ENCODE measurements around the gene MED1.
"Not testable (repeated sequence)": the region's sequence is repeated elsewhere in the genome, so short reads cannot be mapped to it uniquely, and the experiment has no call there.

Gene MED1

DNA sequence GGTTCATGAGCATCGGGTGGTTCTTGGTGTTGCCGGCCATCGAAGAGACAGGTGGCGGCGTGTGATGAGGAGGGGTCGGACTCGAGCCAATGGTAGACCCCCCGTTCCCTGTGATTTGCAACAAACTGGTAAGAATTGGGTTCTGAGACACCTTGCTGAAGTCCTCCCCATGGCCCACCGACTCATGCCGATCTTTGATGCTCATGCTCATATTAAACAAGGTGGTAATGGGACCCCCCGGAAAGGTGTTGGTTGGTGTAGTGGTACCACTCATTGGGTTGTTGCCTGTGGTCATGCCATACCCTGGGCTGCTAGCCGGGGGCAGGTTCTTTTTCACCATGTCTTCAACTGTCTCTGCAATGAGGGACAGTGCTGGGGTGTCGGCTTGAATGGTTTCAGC is 40.8 kb downstream of the MED1 start:
- no peak for DNase-seq (ENCODE audit: low spot score)

DNA sequence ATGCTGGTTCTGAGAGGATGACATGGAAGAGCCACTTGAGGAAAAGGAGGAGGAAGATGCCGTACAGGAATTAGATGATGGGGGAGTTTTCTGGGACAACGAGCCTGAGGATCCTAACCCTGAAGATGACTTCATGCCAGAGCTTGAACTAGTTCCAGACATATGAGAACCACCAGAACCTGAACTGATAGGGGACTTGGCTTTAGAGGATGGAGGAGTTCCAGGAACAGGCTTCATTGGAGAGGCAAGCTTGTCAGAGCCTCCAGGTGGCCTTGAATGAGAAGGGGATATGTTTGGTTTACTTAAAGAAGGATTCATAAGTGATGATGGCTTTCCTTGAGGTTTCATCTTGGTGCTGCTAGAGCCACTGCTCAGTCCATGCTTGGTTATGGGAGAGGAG is 42.7 kb downstream of the MED1 start:
- no peak for DNase-seq (ENCODE audit: low spot score)

DNA sequence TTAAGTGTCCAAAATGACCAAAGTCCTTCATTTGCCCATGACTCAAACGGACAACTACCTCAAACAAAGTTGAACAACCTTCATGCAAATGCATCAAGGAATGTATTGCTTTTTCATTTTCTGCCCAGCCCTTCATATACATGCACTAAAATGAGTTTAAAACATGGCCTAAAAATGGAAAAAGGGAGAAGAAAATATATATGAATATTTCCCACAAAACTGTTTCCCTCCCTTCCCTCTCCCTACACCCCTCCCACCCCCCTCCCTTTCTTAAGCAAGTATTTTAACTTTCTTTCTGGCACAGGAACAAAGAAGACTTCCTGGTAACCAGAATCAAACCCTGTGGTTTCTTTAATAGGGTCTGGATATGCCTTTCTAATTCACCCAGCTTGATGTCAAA is 44.1 kb downstream of the MED1 start:
- DNase-seq (ENCODE audit: low spot score): no peak

DNA sequence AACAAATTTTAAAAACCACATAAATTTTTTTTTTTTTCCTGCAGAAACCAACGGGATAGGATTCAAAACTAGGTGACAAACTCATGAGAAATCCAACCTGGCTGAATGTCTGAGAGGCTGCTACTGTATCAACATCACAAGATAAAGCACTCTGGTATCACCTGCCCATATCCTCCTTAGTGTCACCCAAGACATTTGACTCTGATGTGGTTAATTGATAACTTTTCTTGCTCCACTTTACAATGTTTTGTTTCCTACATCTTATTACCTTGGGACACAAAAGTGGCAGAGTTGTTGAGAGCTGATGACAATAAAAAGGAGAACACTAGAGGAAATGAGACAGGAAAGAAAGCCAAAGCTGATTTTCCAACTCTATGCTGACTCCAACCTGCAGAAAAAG is 45.6 kb downstream of the MED1 start:
- no peak for DNase-seq (ENCODE audit: low spot score)

DNA sequence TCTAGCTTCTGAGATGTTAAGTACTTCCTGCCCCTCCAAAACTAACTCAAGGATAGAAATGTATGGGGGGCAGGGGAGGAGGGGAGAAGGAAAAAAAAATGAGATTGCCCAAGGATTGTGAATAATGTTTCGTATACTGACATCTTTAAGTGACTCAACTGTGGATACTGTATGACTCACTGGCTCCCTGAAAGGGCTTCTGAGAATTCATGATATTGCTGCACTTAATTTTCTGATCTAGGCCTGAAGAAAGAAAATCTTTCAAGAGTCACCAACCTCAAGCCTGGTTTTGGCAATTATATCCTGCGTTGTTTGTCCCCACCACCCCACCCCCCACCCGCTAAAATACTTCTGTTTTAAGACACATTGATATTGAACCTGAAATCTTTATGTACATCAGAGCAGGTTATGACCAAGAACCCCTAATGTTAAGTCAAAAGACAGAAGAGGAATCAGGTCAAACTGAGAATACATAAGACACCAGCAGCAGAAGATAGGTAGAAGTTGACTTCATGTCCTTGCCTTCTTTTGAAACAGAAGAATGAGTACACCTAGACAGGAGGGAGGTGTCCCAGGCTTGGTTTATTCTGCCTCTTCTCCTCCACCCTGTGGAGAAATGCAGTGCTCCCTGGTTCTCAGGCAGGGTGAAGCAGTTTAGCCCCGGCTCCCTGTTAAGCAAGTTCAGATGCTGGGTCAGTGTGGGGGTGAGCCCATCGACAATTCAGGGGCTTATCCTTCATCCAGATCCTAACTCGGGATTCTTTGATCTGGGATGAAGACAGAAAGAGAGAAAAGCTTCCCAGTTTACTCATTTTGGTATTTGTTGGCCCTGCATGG is 46.3 kb downstream of the MED1 start:
- no peak for DNase-seq (ENCODE audit: low spot score)

DNA sequence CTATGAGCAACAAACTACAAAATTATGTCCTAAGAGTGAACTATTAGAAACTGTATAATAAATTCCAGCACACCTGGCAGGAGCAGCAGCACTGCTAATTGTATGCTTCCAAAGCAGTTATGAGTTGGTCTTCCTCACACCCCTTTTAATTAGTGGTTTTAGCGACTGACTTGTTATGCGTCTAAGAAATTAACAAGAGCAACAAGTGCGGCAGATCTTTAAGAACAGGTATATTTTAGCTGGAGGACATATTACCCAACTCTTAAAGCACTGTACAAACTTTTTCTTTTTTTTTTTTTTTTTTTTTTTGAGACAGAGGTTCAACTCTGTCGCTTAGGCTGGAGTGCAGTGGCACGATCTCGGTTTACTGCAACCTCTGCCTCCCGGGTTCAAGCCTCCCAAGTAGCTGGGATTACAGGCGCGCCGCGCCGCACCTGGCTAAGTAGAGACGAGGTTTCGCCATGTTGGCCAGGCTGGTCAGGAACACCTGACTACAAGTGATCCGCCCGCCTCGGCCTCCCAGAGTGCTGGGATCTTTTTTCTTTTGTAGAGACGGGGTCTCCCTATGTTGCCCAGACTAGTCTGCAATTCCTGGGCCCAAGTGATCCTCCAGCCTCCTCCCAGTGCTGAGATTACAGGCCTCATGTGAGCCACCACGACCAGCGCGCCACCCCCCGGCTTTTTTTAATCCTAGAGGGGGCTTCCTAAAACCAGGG is 48.0 kb downstream of the MED1 start:
- DNase-seq (ENCODE audit: low spot score): no peak

DNA sequence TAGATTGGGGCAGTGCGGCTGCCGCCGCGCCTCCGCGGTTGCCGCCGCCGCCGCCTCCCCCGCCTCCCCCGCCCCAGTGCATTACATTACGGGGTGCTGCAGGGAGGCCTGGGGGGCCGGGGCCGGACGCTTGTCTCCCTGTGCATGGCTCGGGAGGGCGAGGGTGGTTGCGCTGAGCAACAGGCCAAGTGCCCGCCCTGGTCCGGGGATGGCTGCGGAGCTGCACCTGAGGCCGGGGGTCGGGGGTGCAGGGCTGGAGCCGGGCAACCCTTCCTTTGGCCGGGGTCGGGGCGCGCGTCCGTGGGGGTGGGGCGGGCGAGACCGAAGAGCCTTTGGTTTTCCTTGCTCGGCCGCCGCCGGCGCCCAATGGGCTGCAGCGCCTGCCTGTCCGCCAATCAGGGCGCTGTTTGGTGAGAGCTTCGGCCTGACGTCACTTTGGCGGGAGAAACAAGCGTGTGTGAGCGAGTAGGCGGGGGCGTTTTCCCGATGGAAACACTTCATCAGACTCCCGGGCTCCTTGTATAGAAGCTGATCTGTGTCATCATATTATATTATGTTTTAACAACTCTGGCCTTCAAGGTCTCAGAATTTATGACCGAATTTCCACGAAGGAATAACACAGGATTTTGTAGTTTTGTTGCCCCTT is 48.7 kb downstream of the MED1 start:
- DNase-seq (ENCODE audit: low spot score): peak; percentile 98

DNA sequence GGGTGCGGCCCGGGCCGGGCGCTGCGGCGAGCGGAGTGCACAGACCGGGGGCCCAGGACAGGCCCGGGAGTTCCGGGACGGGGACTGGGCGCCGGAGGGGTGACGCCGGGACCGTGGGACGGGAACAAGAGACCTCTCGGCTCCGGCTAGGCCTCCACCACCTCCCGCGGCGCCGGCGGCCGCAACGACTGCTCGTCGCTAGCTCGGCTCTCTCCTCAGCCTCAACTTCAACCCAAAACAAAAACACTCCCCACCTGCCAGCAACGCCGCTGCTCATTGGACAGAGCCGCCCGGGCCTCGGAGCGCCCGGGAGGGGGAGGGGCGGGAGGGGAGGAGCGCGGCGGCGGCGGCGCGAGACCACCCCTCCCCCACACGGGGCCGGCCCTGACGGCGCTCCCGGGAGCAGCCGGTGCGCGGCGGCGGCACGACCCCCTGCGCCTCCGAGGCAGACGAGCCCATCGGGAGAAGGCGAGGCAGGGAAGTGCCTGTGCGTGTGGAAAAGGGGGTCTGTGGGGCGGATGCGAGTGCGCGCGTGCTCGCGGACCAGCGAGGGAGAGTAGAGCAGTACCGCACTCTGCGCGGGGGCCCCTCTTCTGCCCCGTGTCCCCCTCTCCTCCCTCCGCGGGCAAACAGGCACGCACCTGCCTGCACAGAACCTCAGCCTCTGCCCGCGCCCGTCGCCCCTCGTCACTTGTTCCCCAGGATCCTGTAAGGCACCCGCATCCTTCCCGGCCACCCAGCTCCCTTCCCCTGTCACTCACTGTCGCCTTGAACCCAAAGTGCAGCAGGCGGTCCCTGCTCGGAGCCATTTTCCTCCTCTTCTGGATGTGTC is 49.4 kb downstream of the MED1 start, which contains the start of gene FBXL20:
Gene FBXL20 (minus strand): TSS at position 215 of the 832 bp plus-strand sequence. CDS start 224 bp downstream, outside the sequence.
- peak; percentile 98 for DNase-seq (ENCODE audit: low spot score)

DNA sequence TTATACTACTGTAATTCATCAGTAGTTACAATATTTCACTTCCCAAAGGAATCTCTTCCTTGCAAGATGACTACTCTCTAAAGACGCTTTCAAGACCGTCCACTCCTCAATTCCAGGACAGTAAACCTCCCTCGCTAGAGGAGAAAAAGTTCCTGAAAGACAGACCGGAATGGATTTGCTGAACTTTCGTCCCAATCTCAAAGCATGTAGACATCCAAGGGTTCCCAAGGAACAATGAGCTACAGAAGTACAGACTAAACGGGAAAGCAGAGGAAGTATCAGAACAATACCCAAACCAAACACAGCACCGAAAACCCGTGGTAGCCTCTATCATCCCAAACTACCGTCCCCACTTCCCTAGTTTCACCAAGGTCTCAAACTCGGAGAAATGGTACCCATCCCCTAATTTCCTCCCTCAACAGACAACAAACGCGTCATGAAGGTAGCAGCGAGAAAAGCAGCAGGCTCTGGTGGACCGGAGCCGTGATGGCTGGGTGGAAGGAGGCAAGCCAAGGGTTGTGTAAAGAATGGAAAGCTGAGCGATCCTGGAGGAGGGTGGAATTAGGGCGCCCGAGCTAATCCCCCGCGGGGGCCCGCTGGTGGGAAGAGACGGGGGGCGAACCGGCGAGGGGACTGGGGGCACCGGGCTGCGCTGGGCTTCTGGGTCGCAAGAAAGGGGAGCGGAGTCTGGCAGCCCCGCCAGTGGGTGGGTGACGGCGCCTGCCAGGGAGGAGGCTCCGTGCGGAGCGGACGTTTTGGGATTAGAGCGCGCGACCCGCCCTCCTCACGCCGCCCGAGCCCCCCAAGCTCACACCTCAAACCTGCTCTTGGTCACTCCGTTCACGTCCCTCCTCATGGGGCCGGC is 50.3 kb downstream of the MED1 start:
- no peak for DNase-seq (ENCODE audit: low spot score)

DNA sequence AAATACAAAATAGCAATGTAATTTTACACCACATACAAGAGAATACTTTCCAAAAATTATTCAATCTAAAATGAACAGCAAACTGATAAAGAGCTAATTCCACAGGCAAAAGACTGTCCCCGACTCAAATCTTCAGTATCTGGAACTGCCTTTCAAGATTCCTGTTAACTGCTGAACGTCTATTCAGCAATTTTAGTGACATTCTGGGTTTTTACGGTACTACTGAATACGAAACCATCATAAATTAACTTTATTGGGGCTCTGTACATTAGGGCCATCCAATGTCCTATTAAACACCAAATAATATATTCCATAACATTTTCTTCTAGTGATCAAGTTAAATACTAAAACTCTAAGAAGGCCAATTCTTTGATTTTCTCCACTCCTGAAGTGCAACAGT is 51.3 kb downstream of the MED1 start:
- DNase-seq (ENCODE audit: low spot score): no peak

DNA sequence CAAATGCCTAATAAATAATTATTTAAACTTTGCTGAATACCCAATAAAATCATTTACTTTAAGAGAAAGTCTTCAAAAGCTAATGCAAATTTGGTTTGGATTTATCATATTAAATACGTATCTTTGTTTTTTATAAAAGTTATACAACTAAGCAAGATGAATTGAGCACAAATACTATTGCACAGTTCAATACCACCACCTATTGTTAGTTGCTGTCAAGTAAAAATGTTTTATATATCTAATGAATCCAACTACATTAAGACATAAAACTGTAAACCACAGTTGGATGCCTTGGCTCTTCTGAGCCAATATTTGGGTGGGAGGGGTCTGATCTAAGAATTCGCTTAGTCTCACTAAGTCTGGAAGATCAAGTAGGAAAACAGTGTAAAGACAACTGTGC is 57.3 kb downstream of the MED1 start:
- DNase-seq (ENCODE audit: low spot score): no peak

DNA sequence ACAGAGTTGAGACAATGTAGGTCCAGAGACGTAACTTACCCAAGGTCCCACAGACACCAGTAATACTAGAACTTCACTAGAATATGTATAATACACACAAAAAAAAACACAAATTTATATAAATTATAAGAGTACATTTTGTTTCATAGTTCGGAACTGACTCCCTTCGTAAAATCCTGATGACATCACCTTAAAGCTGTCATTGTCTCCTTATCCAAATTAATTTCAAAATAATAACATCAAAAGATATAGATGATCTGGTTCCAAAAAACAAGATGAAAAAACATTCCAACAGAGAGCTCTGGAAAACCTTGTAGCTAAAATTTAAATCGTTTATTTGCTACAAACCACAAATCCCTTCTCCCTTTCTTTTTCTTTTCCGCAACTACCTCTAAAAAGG is 59.6 kb downstream of the MED1 start:
- no peak for DNase-seq (ENCODE audit: low spot score)

DNA sequence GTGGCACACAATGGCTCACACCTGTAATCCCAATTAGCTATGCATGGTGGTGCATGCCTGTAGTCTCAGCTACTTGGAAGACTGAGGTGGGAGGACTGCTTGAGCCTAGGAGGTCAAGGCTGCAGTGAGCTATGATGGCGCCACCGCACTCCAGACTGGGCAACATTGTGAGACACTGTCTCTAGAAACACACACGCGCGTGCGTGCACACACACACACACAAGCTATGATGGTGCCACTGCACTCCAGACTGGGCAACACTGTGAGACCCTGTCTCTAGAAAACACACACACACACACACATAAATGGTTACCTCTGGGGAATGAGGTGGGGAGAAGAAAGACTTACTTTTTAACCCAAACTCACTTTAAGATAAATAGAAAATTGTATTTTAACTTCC is 66.0 kb downstream of the MED1 start:
- DNase-seq (ENCODE audit: low spot score): no peak

DNA sequence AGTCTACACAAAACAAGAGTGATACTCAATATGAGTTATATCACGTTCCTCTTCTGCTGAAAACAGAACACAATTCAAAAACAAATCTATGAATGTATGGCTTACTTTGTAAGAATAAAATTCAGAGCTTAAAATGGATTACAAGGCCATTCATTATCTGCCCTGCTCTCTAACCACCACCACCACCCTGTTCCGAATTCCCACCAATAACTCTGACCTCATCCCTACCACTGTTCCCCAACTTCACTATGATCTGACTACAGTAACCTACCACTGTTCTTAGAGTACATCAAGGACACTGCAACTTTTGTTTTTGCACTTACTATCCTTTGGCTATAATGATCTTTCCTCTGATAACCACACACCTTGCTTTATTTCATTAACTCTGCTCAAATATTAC is 70.9 kb downstream of the MED1 start:
- no peak for DNase-seq (ENCODE audit: low spot score)

DNA sequence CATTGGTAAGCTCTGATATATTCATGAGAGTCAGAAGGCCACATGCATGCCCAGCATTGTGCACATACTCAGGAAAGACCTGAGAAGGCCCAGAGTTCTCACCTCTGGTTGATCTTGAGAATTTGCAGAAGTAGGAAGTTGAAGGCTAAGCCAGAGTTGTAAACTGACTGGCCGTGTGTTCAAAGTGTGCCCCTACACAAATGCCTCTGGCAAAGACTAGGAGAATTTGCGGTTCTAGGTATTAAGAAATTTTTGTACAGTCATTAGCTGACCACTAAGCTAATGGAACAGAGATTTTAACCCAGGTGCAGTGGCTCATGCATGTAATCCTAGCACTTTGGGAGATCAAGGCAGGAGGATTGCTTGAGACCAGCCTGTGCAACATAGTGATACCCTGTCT is 74.6 kb downstream of the MED1 start:
- no peak for DNase-seq (ENCODE audit: low spot score)

DNA sequence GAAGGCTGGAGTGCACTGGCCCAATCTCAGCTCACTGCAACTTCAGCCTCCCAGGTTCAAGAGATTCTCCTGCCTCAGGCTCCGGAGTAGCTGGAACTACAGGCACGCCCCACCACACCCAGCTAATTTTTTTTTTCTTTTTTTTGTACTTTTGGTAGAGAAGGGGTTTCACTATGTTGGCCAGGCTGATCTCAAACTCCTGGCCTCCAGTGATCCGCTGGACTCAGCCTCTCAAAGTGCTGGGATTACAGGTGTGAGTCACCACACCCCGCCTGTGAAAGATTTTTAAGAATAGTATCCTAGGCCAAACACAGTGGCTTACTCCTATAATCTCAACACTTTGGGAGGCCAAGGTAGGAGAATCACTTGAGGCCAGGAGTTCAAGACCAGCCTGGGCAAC is 83.3 kb downstream of the MED1 start:
- DNase-seq (ENCODE audit: low spot score): not testable (repeated sequence)

DNA sequence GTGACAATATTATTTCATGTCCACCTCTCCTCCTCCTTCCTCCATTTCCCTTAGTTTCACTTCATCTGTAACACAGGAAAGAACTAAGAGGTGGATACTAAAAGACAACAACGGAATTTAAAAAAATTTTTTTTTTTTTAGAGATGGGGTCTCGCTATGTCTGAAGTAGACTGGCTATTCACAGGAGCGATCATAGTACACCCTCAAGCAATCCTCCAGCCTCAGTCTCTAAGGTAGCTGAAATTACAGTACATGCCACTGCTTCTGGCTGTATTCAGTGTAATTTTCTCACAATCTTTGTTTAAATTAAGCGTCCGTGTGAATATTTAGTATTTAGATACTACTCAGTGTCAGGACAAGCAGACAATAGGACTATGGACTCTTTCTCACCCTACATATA is 85.2 kb downstream of the MED1 start:
- no peak for DNase-seq (ENCODE audit: low spot score)

DNA sequence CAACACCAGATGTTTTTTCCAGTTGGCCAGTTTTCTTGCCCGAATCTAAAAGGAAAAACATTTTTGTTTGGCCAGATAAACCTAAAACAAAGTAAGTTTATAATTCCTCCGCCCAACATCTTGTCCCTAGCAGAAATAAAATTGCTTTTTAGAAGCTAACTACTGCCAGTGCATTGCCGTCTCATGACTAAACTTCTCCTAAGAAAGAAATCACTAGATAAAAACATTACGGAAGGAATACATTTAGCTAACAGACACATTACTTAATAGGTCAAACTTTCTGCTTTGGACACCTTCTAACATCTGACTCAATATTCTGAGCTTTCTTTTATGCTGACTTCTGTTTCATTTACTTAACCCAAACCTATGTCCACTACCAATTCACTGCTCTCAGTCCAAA is 85.8 kb downstream of the MED1 start:
- DNase-seq (ENCODE audit: low spot score): no peak

DNA sequence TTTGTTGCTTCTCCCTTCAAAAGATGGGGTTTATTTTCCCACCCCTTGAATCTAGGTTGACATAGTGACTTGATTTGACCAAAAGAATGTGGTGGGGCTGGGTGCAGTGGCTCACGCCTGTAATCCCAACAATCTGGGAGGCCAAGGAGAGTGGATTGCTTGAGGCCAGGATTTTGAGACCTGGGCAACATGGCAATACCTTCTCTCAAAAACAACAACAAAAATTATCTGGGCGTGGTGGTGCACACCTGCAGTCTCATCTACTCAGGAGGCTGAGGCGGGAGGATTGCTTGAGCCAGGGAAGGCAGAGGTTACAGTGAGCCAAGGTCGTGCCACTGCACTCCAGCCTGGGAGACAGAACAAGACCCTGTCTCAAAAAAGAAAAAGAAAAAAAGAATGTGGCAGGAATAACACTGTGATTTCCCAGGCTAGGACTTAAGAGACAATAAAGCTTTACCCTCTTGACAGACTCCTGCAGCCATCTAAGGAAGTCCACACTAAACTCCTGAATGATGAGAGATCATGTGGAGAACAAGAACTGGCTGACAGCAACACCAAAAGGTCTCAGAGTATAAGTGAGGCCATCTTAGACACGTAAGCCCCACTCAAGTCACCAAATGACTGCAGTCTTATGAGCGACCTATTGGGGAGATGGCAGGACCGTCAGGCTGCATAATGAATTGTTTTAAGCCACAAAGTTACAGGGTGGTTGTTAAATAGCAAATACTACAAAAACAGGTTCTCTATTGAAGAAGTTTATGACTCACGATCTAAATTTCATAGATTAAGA is 86.6 kb downstream of the MED1 start:
- DNase-seq (ENCODE audit: low spot score): no peak

DNA sequence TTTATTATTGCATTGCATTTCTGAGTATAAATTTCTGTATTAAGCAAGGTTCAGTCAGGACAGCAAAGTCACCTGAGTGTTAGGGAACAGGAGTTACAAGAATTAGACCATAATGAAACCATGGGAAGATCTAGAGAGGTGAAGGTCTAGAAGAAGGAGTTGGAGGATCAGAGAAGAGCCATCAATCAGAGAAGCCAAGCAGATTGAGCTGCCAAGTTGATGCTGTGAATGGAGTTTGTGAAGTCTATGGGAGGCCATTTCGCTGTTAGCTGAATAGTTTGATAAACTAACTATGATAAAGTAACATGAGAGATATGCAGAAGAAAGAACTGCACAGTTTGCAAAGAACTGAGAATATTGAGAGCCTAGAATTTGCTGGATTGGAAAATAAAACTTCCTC is 90.0 kb downstream of the MED1 start:
- no peak for DNase-seq (ENCODE audit: low spot score)
